Measurements from ENCODE around the gene AMFR. TPM values are rescaled to one million over a fixed set of nuclear protein-coding genes. Genes with fewer than 3 reads are reported as not detected.

Gene AMFR
- total RNA-seq, 1 donor from 2014 or later = 90.7 TPM

GRCh38 chr16:56319376-56319775 lies 106.0 kb downstream of the AMFR start:
- DNase-seq (ENCODE audit: low spot score) = no peak
- Mint-ChIP-seq H3K4me3 (ENCODE audit: unreplicated experiment) (no peak overlapping the region), H3K9me3 (ENCODE audit: unreplicated experiment) (no peaks in the 10 kb centered on the region), H3K27ac (ENCODE audit: unreplicated experiment) (no peak overlapping the region), H3K27me3 (ENCODE audit: unreplicated experiment) (peaks cover 2% of the 10 kb centered on the region), H3K36me3 (ENCODE audit: low read depth, unreplicated experiment) (no peaks in the 10 kb centered on the region), H3K4me1 (ENCODE audit: unreplicated experiment) (no peaks in the 10 kb centered on the region)
- TF ChIP-seq CTCF (IDR thresholded peaks at IDR 0.05; ENCODE audit: unreplicated experiment) = no peak

- Mint-ChIP-seq H3K27me3 (ENCODE audit: unreplicated experiment) (peaks cover 2% of the 10 kb centered on the region), H3K4me1 (ENCODE audit: unreplicated experiment) (no peaks in the 10 kb centered on the region), H3K36me3 (ENCODE audit: low read depth, unreplicated experiment) (no peaks in the 10 kb centered on the region), H3K9me3 (ENCODE audit: unreplicated experiment) (no peaks in the 10 kb centered on the region), H3K27ac (ENCODE audit: unreplicated experiment) (no peak overlapping the region), H3K4me3 (ENCODE audit: unreplicated experiment) (no peak overlapping the region)
- no peak for TF ChIP-seq CTCF (IDR thresholded peaks at IDR 0.05; ENCODE audit: unreplicated experiment)
- no peak for DNase-seq (ENCODE audit: low spot score)
Measured at GRCh38 chr16:56318827-56319140, 106.6 kb downstream of the AMFR start.

GRCh38 chr16:56317998-56318826 lies 107.1 kb downstream of the AMFR start:
- Mint-ChIP-seq H3K4me3 (ENCODE audit: unreplicated experiment) (no peak overlapping the region), H3K27me3 (ENCODE audit: unreplicated experiment) (peaks cover 2% of the 10 kb centered on the region), H3K4me1 (ENCODE audit: unreplicated experiment) (no peaks in the 10 kb centered on the region), H3K9me3 (ENCODE audit: unreplicated experiment) (no peaks in the 10 kb centered on the region), H3K27ac (ENCODE audit: unreplicated experiment) (no peak overlapping the region), H3K36me3 (ENCODE audit: low read depth, unreplicated experiment) (no peaks in the 10 kb centered on the region)
- TF ChIP-seq CTCF (IDR thresholded peaks at IDR 0.05; ENCODE audit: unreplicated experiment) = peak; percentile 94
- DNase-seq (ENCODE audit: low spot score) = peak; percentile 89

- H3K9me3 Mint-ChIP-seq (ENCODE audit: unreplicated experiment) = no peaks in the 10 kb centered on the region
- no peak overlapping the region for H3K27ac Mint-ChIP-seq (ENCODE audit: unreplicated experiment)
- no peaks in the 10 kb centered on the region for H3K4me1 Mint-ChIP-seq (ENCODE audit: unreplicated experiment)
- H3K4me3 Mint-ChIP-seq (ENCODE audit: unreplicated experiment) = no peak overlapping the region
- DNase-seq (ENCODE audit: low spot score) = no peak
- no peak for TF ChIP-seq CTCF (IDR thresholded peaks at IDR 0.05; ENCODE audit: unreplicated experiment)
- peaks cover 2% of the 10 kb centered on the region for H3K27me3 Mint-ChIP-seq (ENCODE audit: unreplicated experiment)
- no peaks in the 10 kb centered on the region for H3K36me3 Mint-ChIP-seq (ENCODE audit: low read depth, unreplicated experiment)
Measured at GRCh38 chr16:56316545-56316944, 108.8 kb downstream of the AMFR start.

- Mint-ChIP-seq H3K27ac (ENCODE audit: unreplicated experiment) (no peak overlapping the region), H3K36me3 (ENCODE audit: low read depth, unreplicated experiment) (no peaks in the 10 kb centered on the region), H3K9me3 (ENCODE audit: unreplicated experiment) (no peaks in the 10 kb centered on the region), H3K4me1 (ENCODE audit: unreplicated experiment) (no peaks in the 10 kb centered on the region), H3K4me3 (ENCODE audit: unreplicated experiment) (no peak overlapping the region), H3K27me3 (ENCODE audit: unreplicated experiment) (peaks cover 2% of the 10 kb centered on the region)
- TF ChIP-seq CTCF (IDR thresholded peaks at IDR 0.05; ENCODE audit: unreplicated experiment) = no peak
- DNase-seq (ENCODE audit: low spot score) = no peak
Measured at GRCh38 chr16:56315955-56316354, 109.4 kb downstream of the AMFR start.

Data from endothelial cell (in vitro differentiated cells).